NCI-H2081 treated with DMSO at 0.1 percent for 48 hours (cell line): ENCODE results near the gene PATL1.
A peak's percentile ranks its signal among the peaks of the same experiment; 100 is the strongest.
"Not testable (repeated sequence)": the region's sequence is repeated elsewhere in the genome, so short reads cannot be mapped to it uniquely, and the experiment has no call there.

ENCODE experiments used
- DNase-seq: peaks from one replicate; lab custom pipeline; 2025; lab: John Stamatoyannopoulos, UW

The PATL1 gene, protein sequence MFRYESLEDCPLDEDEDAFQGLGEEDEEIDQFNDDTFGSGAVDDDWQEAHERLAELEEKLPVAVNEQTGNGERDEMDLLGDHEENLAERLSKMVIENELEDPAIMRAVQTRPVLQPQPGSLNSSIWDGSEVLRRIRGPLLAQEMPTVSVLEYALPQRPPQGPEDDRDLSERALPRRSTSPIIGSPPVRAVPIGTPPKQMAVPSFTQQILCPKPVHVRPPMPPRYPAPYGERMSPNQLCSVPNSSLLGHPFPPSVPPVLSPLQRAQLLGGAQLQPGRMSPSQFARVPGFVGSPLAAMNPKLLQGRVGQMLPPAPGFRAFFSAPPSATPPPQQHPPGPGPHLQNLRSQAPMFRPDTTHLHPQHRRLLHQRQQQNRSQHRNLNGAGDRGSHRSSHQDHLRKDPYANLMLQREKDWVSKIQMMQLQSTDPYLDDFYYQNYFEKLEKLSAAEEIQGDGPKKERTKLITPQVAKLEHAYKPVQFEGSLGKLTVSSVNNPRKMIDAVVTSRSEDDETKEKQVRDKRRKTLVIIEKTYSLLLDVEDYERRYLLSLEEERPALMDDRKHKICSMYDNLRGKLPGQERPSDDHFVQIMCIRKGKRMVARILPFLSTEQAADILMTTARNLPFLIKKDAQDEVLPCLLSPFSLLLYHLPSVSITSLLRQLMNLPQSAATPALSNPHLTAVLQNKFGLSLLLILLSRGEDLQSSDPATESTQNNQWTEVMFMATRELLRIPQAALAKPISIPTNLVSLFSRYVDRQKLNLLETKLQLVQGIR

DNA sequence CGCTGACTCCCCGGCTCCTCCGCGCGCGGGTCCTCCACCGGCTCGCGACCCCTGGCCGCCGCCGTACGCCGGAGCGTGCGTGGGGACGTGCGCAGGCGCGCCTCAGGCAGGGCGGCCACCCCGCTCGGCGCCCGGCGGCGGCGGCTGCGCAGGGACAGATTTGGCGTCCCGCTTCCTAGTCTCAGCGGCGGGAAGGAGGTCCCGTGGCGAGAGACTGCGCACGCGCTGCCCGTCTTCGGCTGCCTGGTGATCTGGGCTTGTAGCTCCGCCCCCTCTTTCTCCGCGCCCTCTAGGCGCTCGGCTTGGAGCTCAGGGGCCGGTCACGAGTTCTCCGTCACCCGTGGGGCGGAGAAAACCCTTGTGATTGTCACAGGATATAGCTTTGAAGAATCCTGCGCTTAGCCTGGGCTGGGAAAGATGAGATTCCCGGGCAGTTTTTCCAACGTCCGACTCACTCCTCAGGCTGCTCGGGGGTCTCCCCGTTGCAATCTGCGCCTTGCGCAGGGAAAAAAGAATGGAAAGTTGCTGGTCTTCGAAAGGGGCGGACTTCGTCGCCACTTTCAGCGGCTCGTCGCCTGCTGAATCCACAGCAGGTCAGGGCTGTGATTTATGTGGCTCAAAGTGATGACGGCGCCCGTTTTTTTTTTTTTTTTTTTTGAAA, at the start of gene PATL1:
Gene PATL1, minus strand, starts transcription at position 88 of the 661 bp plus-strand sequence. CDS start 142 bp downstream, outside the sequence.
- peak; percentile 93 for DNase-seq

- DNase-seq = no peak
Observed at GRCh38 chr11:59716051-59716450, 47.2 kb upstream of the PATL1 start.

DNA sequence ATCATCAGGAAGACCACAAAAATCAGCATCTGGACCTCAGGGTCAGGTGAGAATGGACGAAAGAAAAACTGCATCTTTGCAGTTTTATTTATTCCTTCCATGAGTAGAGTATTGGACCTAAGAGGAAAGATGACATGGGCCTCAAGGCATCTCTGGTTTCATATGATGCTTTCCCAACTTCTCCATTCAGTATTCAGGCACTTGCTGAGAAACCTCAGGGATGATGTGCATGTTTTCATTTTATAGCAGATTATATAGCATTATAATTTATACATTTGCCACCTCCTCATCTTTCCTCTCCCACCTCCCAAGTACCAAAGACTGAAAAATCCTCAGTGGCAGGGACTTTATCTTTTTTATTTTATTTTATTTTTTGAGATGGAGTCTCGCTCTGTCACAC, 44.9 kb upstream of the PATL1 start, which contains the start of gene OR10V1:
Gene OR10V1, minus strand, starts transcription at position 101 of the 400 bp plus-strand sequence. Its CDS starts 0 bp downstream, at position 101.
- DNase-seq = no peak

DNA sequence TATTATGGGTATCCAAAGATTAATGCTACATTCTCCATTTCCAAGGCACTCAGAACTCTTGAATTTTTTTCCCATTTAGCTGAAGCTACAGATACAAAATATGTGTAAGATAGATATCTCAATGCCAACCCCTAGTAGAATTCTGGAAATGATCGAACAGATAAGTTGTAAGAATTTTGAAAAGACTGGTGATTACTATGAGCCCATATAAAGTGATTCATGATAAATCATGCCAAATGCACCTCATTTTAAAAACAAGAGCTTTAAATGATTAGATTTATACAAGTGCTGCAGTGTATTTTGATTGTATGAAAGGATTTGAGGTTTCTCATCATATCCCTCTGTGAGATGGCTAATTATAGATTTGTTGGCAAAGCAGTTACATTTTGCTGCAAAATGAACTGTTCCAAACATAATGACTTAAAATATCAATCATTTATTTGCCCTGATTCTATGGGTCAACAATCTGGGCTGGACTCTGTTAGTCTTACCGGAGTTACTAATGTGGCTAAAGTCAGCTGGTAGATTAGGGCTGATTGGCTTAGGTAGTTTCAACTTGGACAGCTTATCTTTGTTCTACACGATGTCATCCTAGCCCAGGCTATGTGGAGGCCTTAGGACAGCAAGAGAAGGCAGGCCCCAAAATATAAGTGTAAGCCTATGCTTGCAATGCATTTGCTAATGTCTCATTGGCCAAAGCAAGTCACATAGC, 41.5 kb upstream of the PATL1 start:
- no peak for DNase-seq

GRCh38 chr11:59708537-59708936, 39.7 kb upstream of the PATL1 start:
- no peak for DNase-seq

DNA sequence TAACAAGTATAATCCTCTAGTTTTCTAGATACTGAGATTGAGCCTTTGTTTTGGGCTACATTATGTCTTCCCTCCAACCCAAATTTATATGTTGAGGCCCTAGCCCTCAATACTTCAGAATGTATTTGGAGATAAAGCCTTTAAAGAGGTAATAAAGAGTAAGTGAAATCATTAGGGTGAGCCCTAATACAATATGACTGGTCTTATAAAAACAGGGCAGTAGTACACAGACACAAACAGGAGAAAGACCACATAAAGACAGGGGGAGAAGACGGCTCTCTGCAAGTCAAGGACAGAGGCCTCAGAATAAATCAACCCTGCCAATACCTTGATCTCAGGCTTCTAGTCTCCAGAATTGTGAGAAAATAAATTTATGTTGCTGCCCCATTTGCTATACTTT, 38.5 kb upstream of the PATL1 start:
- no peak for DNase-seq

- DNase-seq = no peak
Observed at GRCh38 chr11:59706518-59707285, 37.9 kb upstream of the PATL1 start.

GRCh38 chr11:59705294-59705693, 36.5 kb upstream of the PATL1 start:
- no peak for DNase-seq

DNA sequence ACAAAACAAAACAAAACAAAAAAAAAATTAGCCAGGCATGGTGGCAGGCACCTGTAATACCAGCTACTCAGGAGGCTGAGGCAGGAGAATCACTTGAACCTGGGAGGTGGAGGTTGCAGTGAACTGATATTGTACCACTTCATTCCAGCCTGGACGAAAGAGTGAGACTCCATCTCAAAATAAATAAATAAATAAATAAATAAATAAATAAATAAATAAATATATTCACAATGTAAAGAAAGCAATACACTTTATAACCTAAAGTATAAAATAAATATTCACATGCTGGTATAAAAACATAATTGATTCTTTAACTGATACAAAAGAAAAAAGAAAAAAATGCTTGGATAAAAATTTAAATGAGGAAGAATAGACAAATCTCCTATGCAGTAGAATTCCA, 34.7 kb upstream of the PATL1 start:
- DNase-seq = not testable (repeated sequence)

GRCh38 chr11:59700157-59700556, 31.3 kb upstream of the PATL1 start:
- DNase-seq = not testable (repeated sequence)

DNA sequence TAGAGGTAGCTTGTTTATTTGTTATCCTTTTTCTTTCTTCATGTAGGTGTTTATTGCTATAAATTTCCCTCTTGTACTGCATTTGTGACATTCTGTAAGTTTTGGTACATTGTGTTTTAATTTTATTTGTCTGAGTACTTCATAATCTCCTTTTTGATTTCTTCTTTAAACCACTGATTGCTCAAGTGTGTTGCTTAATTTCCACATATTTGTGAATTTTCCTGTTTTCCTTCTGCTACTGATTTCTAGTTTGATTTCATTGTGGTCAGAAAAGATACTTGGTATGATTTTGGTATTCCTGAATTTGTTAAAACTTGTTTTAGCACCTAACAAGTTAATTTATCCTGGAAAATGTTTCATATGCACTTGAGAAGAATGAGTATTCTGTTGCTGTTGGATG, 29.7 kb upstream of the PATL1 start:
- no peak for DNase-seq

DNA sequence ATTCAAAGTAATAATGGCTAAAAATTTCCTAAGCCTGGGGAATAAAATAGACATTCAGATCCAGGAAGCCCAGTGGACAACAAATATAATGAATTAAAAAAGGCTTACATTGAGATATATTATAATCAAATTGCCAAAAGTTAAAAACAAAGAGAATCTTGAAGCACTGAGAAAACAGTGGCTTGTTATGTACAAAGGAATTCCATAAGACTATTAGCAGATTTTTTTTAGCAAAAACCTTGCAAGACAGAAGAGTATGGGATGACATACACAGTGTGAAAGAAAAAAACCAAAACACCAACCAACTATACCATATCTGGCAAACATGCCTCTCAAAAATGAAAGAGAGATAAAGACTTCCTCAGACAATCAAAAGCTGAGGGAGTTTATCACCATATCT, 24.1 kb upstream of the PATL1 start:
- no peak for DNase-seq

GRCh38 chr11:59691156-59691555, 22.3 kb upstream of the PATL1 start:
- no peak for DNase-seq

DNA sequence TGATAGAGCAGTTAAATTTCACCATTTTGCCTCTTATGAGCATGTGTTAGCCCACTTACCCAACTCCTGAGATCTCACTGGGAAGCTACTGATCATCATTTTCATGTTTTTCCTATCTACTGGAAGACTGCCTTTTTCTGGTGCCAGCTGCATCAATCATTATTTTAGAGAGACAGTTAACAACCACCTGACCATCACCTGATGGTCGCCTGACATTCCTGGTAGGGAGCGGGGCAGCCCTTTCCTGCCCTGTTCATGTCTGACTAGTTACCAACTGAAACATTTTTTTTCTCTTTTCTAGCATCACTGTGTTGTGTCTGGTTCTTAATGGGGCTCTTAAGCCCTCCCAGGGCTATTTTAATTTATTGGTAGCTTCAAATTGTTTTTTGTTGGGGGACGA, 20.2 kb upstream of the PATL1 start:
- no peak for DNase-seq

- not testable (repeated sequence) for DNase-seq
Observed at GRCh38 chr11:59681260-59681725, 12.5 kb upstream of the PATL1 start.

GRCh38 chr11:59680287-59681154, 11.7 kb upstream of the PATL1 start:
- no peak for DNase-seq

DNA sequence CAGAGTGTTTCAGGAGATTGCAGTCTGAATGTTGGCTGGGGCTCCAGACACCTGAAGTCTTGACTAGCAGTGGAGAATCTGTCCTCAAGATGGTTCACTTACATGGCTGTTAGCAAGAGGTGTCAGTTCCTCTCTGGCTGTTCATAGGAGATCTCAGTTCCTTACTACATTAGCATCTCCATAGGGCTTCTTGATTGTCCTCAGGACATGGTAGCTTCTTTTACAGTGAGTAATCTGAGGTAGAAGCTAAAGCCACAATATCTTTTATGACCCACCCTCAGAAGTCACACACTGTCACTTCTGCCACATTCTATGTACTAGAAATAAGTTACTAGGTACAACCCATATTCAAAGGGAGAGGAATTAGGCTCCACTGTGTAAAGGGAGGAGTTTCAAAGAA, 10.5 kb upstream of the PATL1 start:
- DNase-seq = no peak

- DNase-seq = no peak
Observed at GRCh38 chr11:59678813-59679165, 10.0 kb upstream of the PATL1 start.

GRCh38 chr11:59678118-59678812, 9.4 kb upstream of the PATL1 start:
- no peak for DNase-seq

DNA sequence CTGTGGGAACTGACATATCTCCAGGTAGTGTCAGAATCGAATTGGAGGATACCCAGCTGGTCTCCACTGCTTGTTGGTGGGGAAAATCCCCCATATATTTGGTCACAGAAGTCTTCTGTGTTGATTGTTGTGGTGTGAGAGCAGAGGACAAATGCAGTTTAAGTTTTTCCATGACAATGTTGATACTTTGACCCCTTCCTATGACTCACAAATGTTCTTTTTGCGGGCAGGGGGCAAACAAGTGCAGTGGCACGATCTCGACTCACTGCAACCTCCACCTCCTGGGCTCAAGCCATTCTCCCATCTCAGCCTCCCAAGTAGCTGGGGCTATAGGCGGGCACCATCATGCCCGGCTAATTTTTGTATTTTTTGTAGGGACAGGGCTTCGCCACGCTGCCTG, 7.4 kb upstream of the PATL1 start:
- no peak for DNase-seq
